Liver (tissue), 3 donors: ENCODE measurements around the gene CBL.
A peak's percentile ranks its signal among the peaks of the same experiment; 100 is the strongest.

Source experiments
- ATF3 ChIP-seq: IDR thresholded peaks from 2 replicates; pipeline ENCODE4 v1.6.1; 2016; ENCODE audit warnings: antibody characterized with exemption
- CTCF ChIP-seq: fragments of 150-350 bp; IDR thresholded peaks from 2 replicates; pipeline ENCODE4 v1.5.1; 2017; ENCODE audit warnings: improper control_type of control experiment, low read depth, low read length; ENCODE audit not compliant: missing input control
- EGR1 ChIP-seq, 2 donors: IDR thresholded peaks; 2 replicates each; pipeline ENCODE4 v1.6.1; 2016 to 2018; ENCODE audit warnings: antibody characterized with exemption in 2 of 2, low read depth in 2 of 2
- FOXA1 ChIP-seq: IDR thresholded peaks from 2 replicates; pipeline ENCODE4 v1.6.1; 2016; ENCODE audit warnings: antibody characterized with exemption
- GABPA ChIP-seq, 2 donors: IDR thresholded peaks in 1 of 2; conservative IDR thresholded peaks in 1 of 2; 2 replicates each; pipeline ENCODE4 v1.6.1; 2016; ENCODE audit warnings: antibody characterized with exemption in 2 of 2, mild to moderate bottlenecking in 1 of 2, moderate library complexity in 1 of 2
- HNF4G ChIP-seq: IDR thresholded peaks from 2 replicates; pipeline ENCODE4 v1.6.1; 2016; ENCODE audit warnings: antibody characterized with exemption
- JUND ChIP-seq, 2 donors: IDR thresholded peaks; 2 replicates each; pipeline ENCODE4 v1.6.1; 2016; ENCODE audit warnings: antibody characterized with exemption in 2 of 2
- RAD21 ChIP-seq, 2 donors: IDR thresholded peaks; 2 replicates each; pipeline ENCODE4 v1.6.1; 2016; ENCODE audit warnings: antibody characterized with exemption in 2 of 2, mild to moderate bottlenecking in 2 of 2
- SP1 ChIP-seq: IDR thresholded peaks from 2 replicates; pipeline ENCODE4 v1.6.1; 2018; ENCODE audit warnings: antibody characterized with exemption, mild to moderate bottlenecking
- TAF1 ChIP-seq: conservative IDR thresholded peaks from 2 replicates; pipeline ENCODE4 v1.6.1; 2016; ENCODE audit warnings: antibody characterized with exemption, mild to moderate bottlenecking
- YY1 ChIP-seq: IDR thresholded peaks from 2 replicates; pipeline ENCODE4 v1.6.1; 2016; ENCODE audit warnings: antibody characterized with exemption, mild to moderate bottlenecking
- TF ChIP-seq, protein P1 (sequence below): IDR thresholded peaks from 2 replicates; pipeline ENCODE4 v1.6.1; 2016; ENCODE audit warnings: antibody characterized with exemption
- TF ChIP-seq, protein P2 (sequence below): IDR thresholded peaks from 2 replicates; pipeline ENCODE4 v1.6.1; 2016; ENCODE audit warnings: antibody characterized with exemption, mild to moderate bottlenecking
- donor health status: healthy.
- donor health status: healthy.

- TF ChIP-seq, protein P1, sequence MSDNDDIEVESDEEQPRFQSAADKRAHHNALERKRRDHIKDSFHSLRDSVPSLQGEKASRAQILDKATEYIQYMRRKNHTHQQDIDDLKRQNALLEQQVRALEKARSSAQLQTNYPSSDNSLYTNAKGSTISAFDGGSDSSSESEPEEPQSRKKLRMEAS = no peak
- TF ChIP-seq CTCF (no peak), JUND (IDR thresholded peaks at IDR 0.05) (no peak), SP1 (peak; percentile 23), TAF1 (no peak), RAD21 (IDR thresholded peaks at IDR 0.05) (no peak), EGR1 (IDR thresholded peaks at IDR 0.05; ENCODE audit: low read depth in 2 of 2) (no peak), GABPA (IDR thresholded peaks at IDR 0.05 in 1 of 2, conservative IDR thresholded peaks at IDR 0.05 in 1 of 2) (no peak), YY1 (no peak), ATF3 (no peak), FOXA1 (no peak), HNF4G (no peak)
- TF ChIP-seq, protein P2, sequence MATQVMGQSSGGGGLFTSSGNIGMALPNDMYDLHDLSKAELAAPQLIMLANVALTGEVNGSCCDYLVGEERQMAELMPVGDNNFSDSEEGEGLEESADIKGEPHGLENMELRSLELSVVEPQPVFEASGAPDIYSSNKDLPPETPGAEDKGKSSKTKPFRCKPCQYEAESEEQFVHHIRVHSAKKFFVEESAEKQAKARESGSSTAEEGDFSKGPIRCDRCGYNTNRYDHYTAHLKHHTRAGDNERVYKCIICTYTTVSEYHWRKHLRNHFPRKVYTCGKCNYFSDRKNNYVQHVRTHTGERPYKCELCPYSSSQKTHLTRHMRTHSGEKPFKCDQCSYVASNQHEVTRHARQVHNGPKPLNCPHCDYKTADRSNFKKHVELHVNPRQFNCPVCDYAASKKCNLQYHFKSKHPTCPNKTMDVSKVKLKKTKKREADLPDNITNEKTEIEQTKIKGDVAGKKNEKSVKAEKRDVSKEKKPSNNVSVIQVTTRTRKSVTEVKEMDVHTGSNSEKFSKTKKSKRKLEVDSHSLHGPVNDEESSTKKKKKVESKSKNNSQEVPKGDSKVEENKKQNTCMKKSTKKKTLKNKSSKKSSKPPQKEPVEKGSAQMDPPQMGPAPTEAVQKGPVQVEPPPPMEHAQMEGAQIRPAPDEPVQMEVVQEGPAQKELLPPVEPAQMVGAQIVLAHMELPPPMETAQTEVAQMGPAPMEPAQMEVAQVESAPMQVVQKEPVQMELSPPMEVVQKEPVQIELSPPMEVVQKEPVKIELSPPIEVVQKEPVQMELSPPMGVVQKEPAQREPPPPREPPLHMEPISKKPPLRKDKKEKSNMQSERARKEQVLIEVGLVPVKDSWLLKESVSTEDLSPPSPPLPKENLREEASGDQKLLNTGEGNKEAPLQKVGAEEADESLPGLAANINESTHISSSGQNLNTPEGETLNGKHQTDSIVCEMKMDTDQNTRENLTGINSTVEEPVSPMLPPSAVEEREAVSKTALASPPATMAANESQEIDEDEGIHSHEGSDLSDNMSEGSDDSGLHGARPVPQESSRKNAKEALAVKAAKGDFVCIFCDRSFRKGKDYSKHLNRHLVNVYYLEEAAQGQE = no peak
Observed at GRCh38 chr11:119318240-119319135, 112.3 kb downstream of the CBL start.
